Right lobe of liver (tissue), 6 donors: ENCODE results near the gene SPOPL. TPM values are rescaled to one million over a fixed set of nuclear protein-coding genes. Genes with fewer than 3 reads are reported as not detected.

ENCODE experiments used
- ATAC-seq, 4 donors: fragments of 200-7000 bp; cut with Tn5 transposase; one replicate each; pipeline ENCODE4 v1.9.1; 2020; ENCODE audit warnings: mild to moderate bottlenecking in 4 of 4, moderate library complexity in 4 of 4
- DNase-seq, 3 donors: peaks; one replicate each; pipeline ENCODE4 v3.0.0-alpha.2; 2020
- H3K27ac ChIP-seq, 3 donors: fragments of 200-600 bp; one replicate each; pipeline ENCODE4 v1.8.0; 2022
- H3K27me3 ChIP-seq, 2 donors: fragments of 200-600 bp; one replicate each; pipeline ENCODE4 v1.8.0; 2022
- H3K36me3 ChIP-seq, 4 donors: fragments of 200-600 bp; sonication (generic) in 1 of 4; one replicate each; pipeline versions ENCODE4 v1.5.1 to v1.8.0; 2017 to 2022; ENCODE audit warnings: control low read depth in 1 of 4
- H3K4me1 ChIP-seq, 4 donors: fragments of 200-600 bp; sonication (generic) in 1 of 4; one replicate each; pipeline versions ENCODE4 v1.5.1 to v1.8.0; 2017 to 2022; ENCODE audit warnings: control low read depth in 1 of 4
- H3K4me3 ChIP-seq, 3 donors: fragments of 200-600 bp; one replicate each; pipeline ENCODE4 v1.8.0; 2022
- H3K9me3 ChIP-seq, 4 donors: fragments of 200-600 bp; sonication (generic) in 1 of 4; one replicate each; pipeline versions ENCODE4 v1.5.1 to v1.8.0; 2017 to 2022; ENCODE audit warnings: control low read depth in 1 of 4
- CTCF ChIP-seq, 4 donors: fragments of 200-600 bp in 3 of 4; fragments of 450-650 bp in 1 of 4; IDR thresholded peaks; one replicate each; pipeline versions ENCODE4 v1.5.1 to v1.8.0; 2016 to 2022; ENCODE audit warnings: antibody characterized with exemption in 4 of 4, mild to moderate bottlenecking in 2 of 4
- POLR2A ChIP-seq: fragments of 450-650 bp; IDR thresholded peaks from one replicate; pipeline ENCODE4 v1.6.1; 2017; ENCODE audit warnings: antibody characterized with exemption, mild to moderate bottlenecking
- WGBS: methylation state at CpG from one replicate; pipeline ENCODE4 v1.1.6; 2018; ENCODE audit warnings: low coverage, low lambda C conversion rate; ENCODE audit not compliant: insufficient coverage; ENCODE audit errors: missing lambda C conversion rate; 5-methylcytosine and 5-hydroxymethylcytosine counted together
- intact Hi-C, 2 donors: fragments of 100-400 bp; cut with DNase I; formaldehyde crosslinking; loops; one replicate each; pipeline versions ENCODE4 v1.11.2 to v1.14.1; 2022
- total RNA-seq, 6 experiments: library from RNA; depleted of rRNA in 2 of 6; stranded (reverse); fragments of >200 nt in 2 of 6; fragmentation: NEBNext Ultra II Directional in 3 of 6; extraction: Animal tissue kit (Norgen Biotek cat#: 25700) in 3 of 6; gene quantifications; one replicate each; pipeline versions ENCODE4 v1.1.0 to v1.2.4, GENCODE V29; 2016 to 2023
- donor health status: DM: no; HTN: yes; CAD: no.
- donor health status: DM: no; HTN: no; CAD: no.
- donor health status: DM: no; HTN: no; CAD: no.
- donor health status: DM: no; HTN: yes; CAD: no.
- donor health status: DM: no; HTN: yes; CAD: no.

Gene SPOPL
- total RNA-seq, 6 experiments from 2014 or later: 10.6 to 14.8 (median 12.3) TPM

- Histone ChIP-seq H3K9me3 (no peaks in the 10 kb centered on the region), H3K4me1 (no peaks in the 10 kb centered on the region), H3K27me3 (no peaks in the 10 kb centered on the region), H3K36me3 (no peaks in the 10 kb centered on the region), H3K27ac (no peak overlapping the region), H3K4me3 (no peak overlapping the region)
- ATAC-seq: no peak
- intact Hi-C loops: no loop called here
- TF ChIP-seq POLR2A: no peak
- no peak for TF ChIP-seq CTCF (IDR thresholded peaks at IDR 0.05)
- 76% methylated on average over 4 of the region's 4 CpGs for WGBS
- no peak for DNase-seq
These were observed 107.9 kb downstream of the SPOPL start for GRCh38 chr2:138609446-138609845.

GRCh38 chr2:138610201-138610953 lies 108.8 kb downstream of the SPOPL start:
- 88% methylated on average over 3 of the region's 4 CpGs for WGBS
- intact Hi-C loops: no loop called here
- no peaks in the 10 kb centered on the region for H3K36me3 ChIP-seq
- no peaks in the 10 kb centered on the region for H3K27me3 ChIP-seq
- DNase-seq (no peak), ATAC-seq (no peak)
- H3K9me3 ChIP-seq: no peaks in the 10 kb centered on the region
- no peak for TF ChIP-seq POLR2A
- TF ChIP-seq CTCF (IDR thresholded peaks at IDR 0.05): no peak
- no peak overlapping the region for H3K4me3 ChIP-seq
- no peaks in the 10 kb centered on the region for H3K4me1 ChIP-seq
- H3K27ac ChIP-seq: no peak overlapping the region

DNA sequence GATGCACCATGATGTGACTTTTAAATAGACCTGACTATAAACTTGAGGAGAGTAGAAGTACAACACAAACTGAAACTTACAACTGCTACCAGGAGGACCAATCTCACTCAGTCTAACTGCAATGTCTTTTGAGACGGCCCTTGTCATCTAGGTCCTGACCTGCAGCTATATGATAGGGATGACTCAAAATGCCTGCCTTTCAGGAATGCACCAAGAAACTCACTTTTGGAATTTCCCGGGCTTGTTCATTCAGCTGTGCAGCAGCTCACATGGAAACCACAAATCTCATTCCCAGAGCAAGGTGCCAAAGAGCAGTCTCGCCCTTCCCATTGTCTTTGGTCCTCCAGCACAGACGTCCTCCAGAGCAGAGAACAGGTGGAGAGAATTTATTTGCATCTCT lies 113.7 kb downstream of the SPOPL start:
- TF ChIP-seq CTCF (IDR thresholded peaks at IDR 0.05): no peak
- WGBS: 58% methylated on average over 3 of the region's 4 CpGs
- Histone ChIP-seq H3K9me3 (no peaks in the 10 kb centered on the region), H3K4me3 (no peak overlapping the region), H3K4me1 (no peaks in the 10 kb centered on the region), H3K27me3 (no peaks in the 10 kb centered on the region), H3K27ac (no peak overlapping the region), H3K36me3 (no peaks in the 10 kb centered on the region)
- ATAC-seq (no peak), DNase-seq (no peak)
- intact Hi-C loops: no loop called here

- TF ChIP-seq CTCF (IDR thresholded peaks at IDR 0.05): no peak
- TF ChIP-seq POLR2A: no peak
- intact Hi-C loops: no loop called here
- Histone ChIP-seq H3K4me3 (no peak overlapping the region), H3K36me3 (no peaks in the 10 kb centered on the region), H3K9me3 (no peaks in the 10 kb centered on the region), H3K27me3 (no peaks in the 10 kb centered on the region), H3K27ac (no peak overlapping the region), H3K4me1 (no peaks in the 10 kb centered on the region)
- DNase-seq (no peak), ATAC-seq (no peak)
- 82% methylated on average over 1 of the region's 1 CpG for WGBS
These were observed 115.5 kb downstream of the SPOPL start for GRCh38 chr2:138617026-138617425.
